GM13976 (cell line): ENCODE measurements around the gene GRIN3A.

Source experiments
- DNase-seq: peaks from one replicate; pipeline ENCODE4 v3.0.0; 2012; ENCODE audit warnings: low spot score
- CTCF ChIP-seq: IDR thresholded peaks from 2 replicates; pipeline ENCODE4 v1.5.1; 2012; ENCODE audit warnings: borderline replicate concordance, mild to moderate bottlenecking; ENCODE audit not compliant: insufficient read depth; ENCODE audit errors: extremely low read depth, missing control alignments, control extremely low read depth
- in situ Hi-C: fragments of 300-500 bp; cut with MboI; formaldehyde crosslinking; loops from one replicate; pipeline ENCODE4 v1.12.0; 2022; ENCODE audit warnings: low sequenced_read_pairs, mixed read lengths, inconsistent platforms; ENCODE audit not compliant: unreplicated experiment

Gene GRIN3A

DNA sequence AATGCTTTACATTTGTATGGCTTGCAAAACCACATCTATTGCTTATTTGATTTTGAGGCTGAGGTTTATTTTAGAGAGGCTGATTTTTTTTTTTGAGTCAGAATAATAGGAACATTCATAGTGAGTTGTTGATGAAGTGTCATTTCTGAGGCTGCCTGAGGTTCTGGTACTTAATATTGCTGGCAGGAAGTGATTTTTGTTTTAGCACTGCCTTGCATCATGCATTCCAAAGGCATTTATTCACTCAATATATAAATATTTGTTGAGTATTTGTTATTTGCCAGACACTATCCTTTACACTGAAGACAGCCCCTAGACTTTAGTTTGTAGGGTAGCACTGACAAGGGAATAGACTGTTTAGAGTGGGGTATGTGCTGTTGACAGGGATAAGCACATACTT, 202.1 kb downstream of the GRIN3A start:
- no peak for DNase-seq
- TF ChIP-seq CTCF: no peak
- in situ Hi-C loops: no loop called here

DNA sequence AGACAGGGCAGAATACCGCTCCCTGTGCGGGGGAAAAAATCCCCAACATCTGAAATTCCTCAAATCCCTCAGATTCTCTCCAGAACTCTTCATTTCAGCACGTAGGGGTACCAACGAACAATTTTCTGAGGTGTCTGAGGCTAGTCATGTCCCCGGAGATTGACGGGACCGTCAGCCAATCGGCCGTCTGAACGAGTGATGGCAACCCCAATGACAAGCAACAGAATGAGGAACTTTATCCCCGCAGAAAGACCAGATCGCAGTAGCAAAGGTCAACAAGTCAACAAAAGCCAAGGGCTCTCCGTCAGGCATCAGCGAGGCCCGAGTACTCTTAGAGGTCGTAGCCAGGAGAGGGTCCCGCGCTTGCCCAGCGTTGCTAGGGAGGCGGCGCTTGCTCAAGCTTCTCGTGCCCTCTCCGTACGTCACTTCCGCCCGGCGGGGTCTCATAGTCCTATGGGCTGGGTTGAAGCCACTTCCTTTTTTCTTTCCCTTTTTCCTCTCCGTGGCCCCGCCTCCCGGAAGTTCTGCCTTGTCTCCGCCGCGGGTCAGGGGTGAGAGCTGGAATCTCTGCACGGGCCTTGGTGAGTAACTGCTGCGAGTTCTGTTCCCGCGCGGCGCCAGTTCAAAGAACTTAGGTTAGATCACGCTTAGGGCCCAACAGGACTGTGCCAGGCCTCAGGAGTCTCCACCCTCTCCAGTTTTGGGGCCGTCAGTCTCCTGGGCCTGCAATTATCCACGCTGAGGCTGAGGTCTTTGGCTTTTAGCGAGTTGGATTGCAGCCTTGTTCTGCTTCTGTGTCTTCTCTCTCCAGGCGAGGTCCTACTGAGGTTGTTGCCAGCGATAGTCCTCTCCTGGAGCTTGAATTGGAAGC, 204.9 kb downstream of the GRIN3A start, which contains the start of gene RNF20:
TSS of gene RNF20 (plus strand) at position 520 of the 871 bp plus-strand sequence. CDS start 1,571 bp downstream, outside the sequence.
- TF ChIP-seq CTCF: no peak
- in situ Hi-C loops: no loop called here
- DNase-seq: peak; percentile 93

- in situ Hi-C loops: no loop called here
- peak; percentile 64 for DNase-seq
- TF ChIP-seq CTCF: peak; percentile 79
These were observed 208.3 kb downstream of the GRIN3A start for GRCh38 chr9:101530076-101530711.

DNA sequence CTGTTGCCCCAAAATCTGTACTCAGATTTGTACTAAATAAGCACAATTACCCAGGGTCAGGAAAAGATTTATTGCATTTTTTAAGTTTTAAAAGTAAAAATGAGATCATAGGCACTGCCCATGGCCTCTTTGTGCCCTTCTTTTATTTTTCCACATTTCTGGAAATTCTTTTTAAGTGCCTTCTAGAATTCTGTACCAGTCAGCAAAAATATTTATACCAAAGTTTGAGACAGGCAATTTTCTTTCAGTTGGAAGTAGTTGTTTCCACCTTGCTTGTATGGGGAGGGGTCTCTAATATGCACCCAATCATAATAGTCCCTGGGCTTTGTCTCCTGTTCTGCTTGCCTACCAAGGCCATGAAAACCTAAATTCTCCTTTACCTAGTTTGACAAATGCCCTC, 210.4 kb downstream of the GRIN3A start:
- in situ Hi-C loops: loop anchor here (5.0 kb wide), 1 partner anchor 51 kb away; no protein-coding TSS in a partner anchor
- no peak for TF ChIP-seq CTCF
- no peak for DNase-seq

DNA sequence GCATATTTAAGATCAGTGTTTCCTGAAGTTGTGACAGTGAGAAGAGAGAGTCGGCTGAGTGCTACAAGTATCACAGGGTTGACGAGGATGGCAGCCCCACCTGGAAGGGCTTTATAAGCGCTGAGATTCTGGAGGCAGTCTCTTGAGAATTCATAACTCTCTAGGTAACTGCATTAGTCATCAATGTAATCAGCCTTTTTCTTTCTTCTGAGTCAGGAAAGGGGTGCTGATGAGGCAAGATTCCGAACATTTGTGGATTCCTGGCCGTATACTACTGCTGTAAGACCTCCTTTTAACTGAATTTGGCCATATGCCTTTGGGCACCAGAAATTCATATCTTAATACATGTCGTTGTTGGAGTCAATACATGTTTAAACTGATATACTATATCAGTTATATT, 211.4 kb downstream of the GRIN3A start:
- in situ Hi-C loops: loop anchor here (5.0 kb wide), 1 partner anchor 50 kb away; no protein-coding TSS in a partner anchor
- TF ChIP-seq CTCF: no peak
- DNase-seq: no peak

DNA sequence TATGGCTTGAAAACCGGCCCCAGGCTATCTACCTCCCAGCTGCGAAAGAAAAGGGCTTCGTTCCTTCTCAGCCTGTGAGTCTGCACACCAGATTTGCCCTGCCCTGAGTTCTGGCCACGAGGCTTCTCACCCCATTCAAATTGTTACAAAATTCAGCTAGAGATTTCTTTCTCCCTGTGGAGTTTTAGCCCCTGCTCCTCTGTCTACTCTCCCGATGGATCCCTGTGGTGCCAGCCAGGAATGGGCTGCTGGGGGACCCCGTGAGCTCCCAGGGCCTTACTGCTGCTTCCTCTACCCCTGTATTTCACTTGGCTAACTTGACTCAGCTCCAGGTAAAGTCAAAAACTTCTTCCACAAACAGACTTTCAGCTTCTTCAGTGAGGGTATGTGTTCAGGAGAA, 214.1 kb downstream of the GRIN3A start:
- no peak for DNase-seq
- in situ Hi-C loops: no loop called here
- TF ChIP-seq CTCF: no peak
